HepG2 (cell line): ENCODE measurements around the gene UNC13D. TPM values are rescaled to one million over a fixed set of nuclear protein-coding genes. Genes with fewer than 3 reads are reported as not detected.

Experiments
- ATF5 ChIP-seq: sonication (generic); formaldehyde crosslinking; IDR thresholded peaks from 2 replicates; pipeline ENCODE4 v1.4.0; 2020; ENCODE audit warnings: mild to moderate bottlenecking, low read depth, missing genetic modification reagents
- MLX ChIP-seq: IDR thresholded peaks from 2 replicates; pipeline ENCODE4 v1.6.1; 2016
- MXD4 ChIP-seq: IDR thresholded peaks from 2 replicates; pipeline ENCODE4 v1.6.1; 2016; ENCODE audit warnings: mild to moderate bottlenecking, missing biosample characterization, missing genetic modification reagents
- NRL ChIP-seq: sonication (generic); formaldehyde crosslinking; IDR thresholded peaks from 2 replicates; pipeline ENCODE4 v1.5.0; 2020; ENCODE audit warnings: missing genetic modification reagents, mild to moderate bottlenecking, moderate library complexity, borderline replicate concordance
- PREB ChIP-seq: sonication (generic); formaldehyde crosslinking; IDR thresholded peaks from 2 replicates; pipeline ENCODE4 v1.4.0; 2020; ENCODE audit warnings: missing genetic modification reagents
- SMAD1 ChIP-seq: sonication (generic); formaldehyde crosslinking; IDR thresholded peaks from 2 replicates; pipeline ENCODE4 v1.4.0; 2020; ENCODE audit warnings: missing genetic modification reagents, low read depth, mild to moderate bottlenecking, borderline replicate concordance
- TAF15 ChIP-seq: fragments of 200-400 bp; formaldehyde crosslinking; IDR thresholded peaks from one replicate; pipeline ENCODE4 v1.6.1; 2018; ENCODE audit warnings: mild to moderate bottlenecking, low read depth, low read length; ENCODE audit not compliant: poor library complexity, severe bottlenecking
- ZBTB8A ChIP-seq: sonication (generic); formaldehyde crosslinking; IDR thresholded peaks from 2 replicates; pipeline ENCODE4 v1.4.0; 2020; ENCODE audit warnings: mild to moderate bottlenecking, low read depth, missing genetic modification reagents, borderline replicate concordance
- ZFP1 ChIP-seq: IDR thresholded peaks from 2 replicates; pipeline ENCODE4 v1.6.1; 2016
- ZNF484 ChIP-seq: sonication (generic); formaldehyde crosslinking; IDR thresholded peaks from 2 replicates; pipeline ENCODE4 v1.5.1; 2020; ENCODE audit warnings: mild to moderate bottlenecking, low read depth, missing genetic modification reagents, borderline replicate concordance
- ZNF546 ChIP-seq: sonication (generic); formaldehyde crosslinking; conservative IDR thresholded peaks from 2 replicates; pipeline ENCODE4 v1.8.1; 2023; ENCODE audit warnings: mild to moderate bottlenecking, missing genetic modification reagents
- ZNF615 ChIP-seq: sonication (generic); formaldehyde crosslinking; IDR thresholded peaks from 2 replicates; pipeline ENCODE4 v1.5.0; 2020; ENCODE audit warnings: mild to moderate bottlenecking, missing genetic modification reagents, borderline replicate concordance
- ZNF781 ChIP-seq: sonication (generic); formaldehyde crosslinking; IDR thresholded peaks from 2 replicates; pipeline ENCODE4 v1.5.1; 2020; ENCODE audit warnings: borderline replicate concordance, mild to moderate bottlenecking, missing genetic modification reagents; ENCODE audit errors: not compliant biosample characterization
- ZNF878 ChIP-seq: sonication (generic); formaldehyde crosslinking; IDR thresholded peaks from 2 replicates; pipeline ENCODE4 v1.8.1; 2023; ENCODE audit warnings: mild to moderate bottlenecking, missing genetic modification reagents, moderate library complexity
- ZXDC ChIP-seq: sonication (generic); formaldehyde crosslinking; IDR thresholded peaks from 2 replicates; pipeline ENCODE4 v1.5.0; 2020; ENCODE audit warnings: mild to moderate bottlenecking, missing genetic modification reagents
- polyA plus RNA-seq, 8 experiments: library from polyadenylated mRNA; depleted of rRNA in 3 of 8; stranded (reverse) in 7 of 8; unstranded in 1 of 8; fragments of >200 nt; fragmentation: Illumina TruSeq in 4 of 8; extraction: Trizol in 4 of 8; gene quantifications; 2 replicates each; pipeline versions ENCODE4 v1.2.1 to v1.2.3, GENCODE V29; 2011 to 2016; ENCODE audit warnings: low read depth in 4 of 8, missing spikeins in 1 of 8, mixed read lengths in 1 of 8; ENCODE audit not compliant: insufficient read depth in 1 of 8
- total RNA-seq, 5 experiments: library from RNA; depleted of rRNA; stranded (reverse); fragments of >200 nt; fragmentation: Illumina TruSeq; extraction: Trizol; gene quantifications; 2 replicates each; pipeline ENCODE4 v1.2.3, GENCODE V29; 2016; ENCODE audit warnings: low read depth in 1 of 5
- TF ChIP-seq, protein P1 (sequence below): IDR thresholded peaks from 2 replicates; pipeline ENCODE4 v1.6.1; 2016; ENCODE audit warnings: low read depth, control low read depth
- TF ChIP-seq, protein P2 (sequence below): sonication (generic); IDR thresholded peaks from 2 replicates; pipeline ENCODE4 v1.6.1; 2016; ENCODE audit warnings: low read depth, borderline replicate concordance
- TF ChIP-seq, protein P3 (sequence below): sonication (generic); formaldehyde crosslinking; IDR thresholded peaks from 2 replicates; pipeline ENCODE4 v1.4.0; 2020; ENCODE audit warnings: missing genetic modification reagents, borderline replicate concordance

UNC13D gene
- total and polyA plus RNA-seq, 2 of the 13 experiments (the other 11 are each of a cell fraction or from before 2014, with no cell fraction given), result 29.7 to 42.7 TPM

DNA sequence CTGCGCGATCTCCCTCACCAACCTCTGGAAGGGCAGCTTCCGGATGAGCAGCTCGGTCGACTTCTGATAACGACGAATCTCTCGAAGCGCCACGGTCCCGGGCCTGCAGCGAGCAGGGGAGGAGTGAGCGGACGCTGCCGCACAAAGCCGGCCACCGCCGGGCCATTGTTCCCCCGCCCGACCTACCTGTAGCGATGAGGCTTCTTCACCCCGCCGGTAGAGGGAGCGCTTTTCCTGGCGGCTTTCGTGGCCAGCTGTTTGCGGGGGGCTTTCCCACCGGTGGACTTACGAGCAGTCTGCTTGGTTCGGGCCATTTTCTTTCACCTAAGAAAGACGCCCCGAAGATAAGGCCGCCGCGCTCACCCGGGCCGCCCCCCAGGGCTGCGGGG is 65.3 kb downstream of the UNC13D start (continued):
- TF ChIP-seq ATF5 (CRISPR knock-in tag) (no peak), NRL (CRISPR knock-in tag) (no peak), ZXDC (CRISPR knock-in tag) (no peak), ZBTB8A (CRISPR knock-in tag) (no peak), ZNF878 (CRISPR knock-in tag) (no peak; the same call in 1 of the 2 replicates), ZNF781 (no peak), ZNF546 (CRISPR knock-in tag) (peak; percentile 85; the same call in 1 of the 2 replicates), MXD4 (CRISPR knock-in tag) (no peak), ZNF615 (CRISPR knock-in tag) (no peak), SMAD1 (peak; percentile 38; the same call in 1 of the 2 replicates), PREB (CRISPR knock-in tag) (no peak), TAF15 (no peak), ZNF484 (CRISPR knock-in tag) (0 out of 2 replicates have a peak, but pooled peaks have one; percentile 44), ZFP1 (CRISPR knock-in tag) (no peak), MLX (CRISPR knock-in tag) (no peak)
- TF ChIP-seq, protein P1, sequence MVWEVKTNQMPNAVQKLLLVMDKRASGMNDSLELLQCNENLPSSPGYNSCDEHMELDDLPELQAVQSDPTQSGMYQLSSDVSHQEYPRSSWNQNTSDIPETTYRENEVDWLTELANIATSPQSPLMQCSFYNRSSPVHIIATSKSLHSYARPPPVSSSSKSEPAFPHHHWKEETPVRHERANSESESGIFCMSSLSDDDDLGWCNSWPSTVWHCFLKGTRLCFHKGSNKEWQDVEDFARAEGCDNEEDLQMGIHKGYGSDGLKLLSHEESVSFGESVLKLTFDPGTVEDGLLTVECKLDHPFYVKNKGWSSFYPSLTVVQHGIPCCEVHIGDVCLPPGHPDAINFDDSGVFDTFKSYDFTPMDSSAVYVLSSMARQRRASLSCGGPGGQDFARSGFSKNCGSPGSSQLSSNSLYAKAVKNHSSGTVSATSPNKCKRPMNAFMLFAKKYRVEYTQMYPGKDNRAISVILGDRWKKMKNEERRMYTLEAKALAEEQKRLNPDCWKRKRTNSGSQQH (CRISPR knock-in tag), result 0 out of 2 replicates have a peak, but pooled peaks have one; percentile 31
- TF ChIP-seq, protein P2, sequence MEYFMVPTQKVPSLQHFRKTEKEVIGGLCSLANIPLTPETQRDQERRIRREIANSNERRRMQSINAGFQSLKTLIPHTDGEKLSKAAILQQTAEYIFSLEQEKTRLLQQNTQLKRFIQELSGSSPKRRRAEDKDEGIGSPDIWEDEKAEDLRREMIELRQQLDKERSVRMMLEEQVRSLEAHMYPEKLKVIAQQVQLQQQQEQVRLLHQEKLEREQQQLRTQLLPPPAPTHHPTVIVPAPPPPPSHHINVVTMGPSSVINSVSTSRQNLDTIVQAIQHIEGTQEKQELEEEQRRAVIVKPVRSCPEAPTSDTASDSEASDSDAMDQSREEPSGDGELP, result peak; percentile 91
- TF ChIP-seq, protein P3, sequence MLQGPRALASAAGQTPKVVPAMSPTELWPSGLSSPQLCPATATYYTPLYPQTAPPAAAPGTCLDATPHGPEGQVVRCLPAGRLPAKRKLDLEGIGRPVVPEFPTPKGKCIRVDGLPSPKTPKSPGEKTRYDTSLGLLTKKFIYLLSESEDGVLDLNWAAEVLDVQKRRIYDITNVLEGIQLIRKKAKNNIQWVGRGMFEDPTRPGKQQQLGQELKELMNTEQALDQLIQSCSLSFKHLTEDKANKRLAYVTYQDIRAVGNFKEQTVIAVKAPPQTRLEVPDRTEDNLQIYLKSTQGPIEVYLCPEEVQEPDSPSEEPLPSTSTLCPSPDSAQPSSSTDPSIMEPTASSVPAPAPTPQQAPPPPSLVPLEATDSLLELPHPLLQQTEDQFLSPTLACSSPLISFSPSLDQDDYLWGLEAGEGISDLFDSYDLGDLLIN, result no peak
